Transverse colon (tissue), 4 donors: ENCODE results near the gene GSTA2. TPM values are rescaled to one million over a fixed set of nuclear protein-coding genes. Genes with fewer than 3 reads are reported as not detected.

Experiments
- DNase-seq: peaks from one replicate; pipeline ENCODE4 v3.0.0-alpha.2; 2019
- H3K27ac ChIP-seq, 4 donors: fragments of 200-600 bp; sonication (generic); 2 replicates each; pipeline ENCODE4 v1.5.1; 2016 to 2018; ENCODE audit warnings: inconsistent platforms in 4 of 4
- H3K27me3 ChIP-seq: fragments of 200-600 bp; sonication (generic); 2 replicates; pipeline ENCODE4 v1.5.1; 2017; ENCODE audit warnings: inconsistent platforms
- H3K36me3 ChIP-seq, 4 donors: fragments of 200-600 bp; sonication (generic); 2 replicates each; pipeline ENCODE4 v1.5.1; 2017 to 2019; ENCODE audit warnings: inconsistent platforms in 4 of 4
- H3K4me1 ChIP-seq, 4 donors: fragments of 200-600 bp; sonication (generic); 2 replicates each; pipeline ENCODE4 v1.5.1; 2017 to 2020; ENCODE audit warnings: inconsistent platforms in 4 of 4
- H3K4me3 ChIP-seq, 4 donors: fragments of 200-600 bp; sonication (generic); 1 replicate in 1 of 4; 2 replicates in 3 of 4; pipeline versions ENCODE4 v1.5.1 to v1.6.1; 2017 to 2019; ENCODE audit warnings: inconsistent platforms in 4 of 4
- H3K9me3 ChIP-seq, 2 donors: fragments of 200-600 bp; sonication (generic); 2 replicates each; pipeline ENCODE4 v1.5.1; 2017 to 2019; ENCODE audit warnings: inconsistent platforms in 2 of 2
- CTCF ChIP-seq, 5 experiments: fragments of 200-600 bp in 3 of 5; fragments of 450-650 bp in 2 of 5; sonication (generic) in 3 of 5; IDR thresholded peaks; 1 replicate in 2 of 5; 2 replicates in 3 of 5; pipeline ENCODE4 v1.5.1; 2016 to 2017; ENCODE audit warnings: antibody characterized with exemption in 5 of 5, inconsistent platforms in 3 of 5, mild to moderate bottlenecking in 2 of 5, moderate library complexity in 1 of 5
- EP300 ChIP-seq: sonication (generic); formaldehyde crosslinking; IDR thresholded peaks from one replicate; pipeline ENCODE4 v1.6.1; 2017; ENCODE audit warnings: antibody characterized with exemption, low read depth
- POLR2A ChIP-seq: fragments of 450-650 bp; IDR thresholded peaks from one replicate; pipeline ENCODE4 v1.6.1; 2016; ENCODE audit warnings: antibody characterized with exemption, mild to moderate bottlenecking, moderate library complexity
- POLR2AphosphoS5 ChIP-seq, 3 donors: sonication (generic); formaldehyde crosslinking; IDR thresholded peaks; one replicate each; pipeline ENCODE4 v1.6.1; 2016; ENCODE audit warnings: antibody characterized with exemption in 3 of 3
- WGBS, 2 donors: methylation state at CpG; one replicate each; pipeline ENCODE4 v1.1.5; 2018; ENCODE audit warnings: low coverage in 1 of 2; 5-methylcytosine and 5-hydroxymethylcytosine counted together
- in situ Hi-C, 4 donors: fragments of 200-750 bp; cut with MboI; loops; one replicate each; pipeline versions ENCODE4 v1.15.0 to v1.15.1; 2017; ENCODE audit warnings: low sequenced_read_pairs in 3 of 4, low pct_ligation_motif_present in 1 of 4, low pct_unique_long_range_greater_than_20kb in 1 of 4
- intact Hi-C: fragments of 100-400 bp; cut with DNase I; formaldehyde crosslinking; loops from one replicate; pipeline ENCODE4 v1.15.1; 2023; ENCODE audit warnings: low total_unique reads
- total RNA-seq, 4 donors: library from RNA; depleted of rRNA; stranded (reverse); fragments of >200 nt; gene quantifications; one replicate each; pipeline ENCODE4 v1.1.0, GENCODE V29; 2016

Gene GSTA2
- total RNA-seq, 4 donors from 2014 or later: 1.00 TPM; not detected in 3

DNA sequence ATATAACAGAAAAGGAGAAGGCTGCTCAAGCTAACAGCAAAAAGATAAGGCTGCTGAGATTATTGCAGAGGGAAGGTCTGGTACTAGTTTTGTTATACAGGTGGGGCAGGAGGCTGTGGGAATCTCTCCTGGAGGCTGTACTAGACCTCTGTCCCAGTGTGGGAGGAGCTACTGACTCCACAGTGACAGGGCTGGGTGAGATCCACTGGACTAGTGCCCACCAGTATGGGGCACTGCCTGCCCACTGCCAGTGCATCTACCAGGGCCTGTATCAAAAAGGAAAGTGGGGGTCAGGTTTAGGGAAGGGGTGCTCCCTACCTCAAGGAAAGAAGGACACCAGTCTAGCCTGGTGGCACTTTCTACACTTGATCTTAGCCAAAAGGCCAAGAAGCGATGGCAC, 30.1 kb downstream of the GSTA2 start:
- no peaks in the 10 kb centered on the region for H3K36me3 ChIP-seq
- in situ Hi-C loops: no loop called here
- no peaks in the 10 kb centered on the region for H3K9me3 ChIP-seq
- intact Hi-C loops: no loop called here
- no peaks in the 10 kb centered on the region for H3K27me3 ChIP-seq
- WGBS, 2 donors: 93% methylated on average over 1 of the region's 1 CpG; no CpG with 5 or more reads in 1 of the 2 donors
- TF ChIP-seq POLR2A (no peak), CTCF (IDR thresholded peaks at IDR 0.05) (no peak), EP300 (no peak), POLR2AphosphoS5 (IDR thresholded peaks at IDR 0.05) (no peak)
- no peak overlapping the region for H3K4me3 ChIP-seq
- no peak for DNase-seq
- H3K27ac ChIP-seq: no peak overlapping the region
- H3K4me1 ChIP-seq: no peaks in the 10 kb centered on the region

DNA sequence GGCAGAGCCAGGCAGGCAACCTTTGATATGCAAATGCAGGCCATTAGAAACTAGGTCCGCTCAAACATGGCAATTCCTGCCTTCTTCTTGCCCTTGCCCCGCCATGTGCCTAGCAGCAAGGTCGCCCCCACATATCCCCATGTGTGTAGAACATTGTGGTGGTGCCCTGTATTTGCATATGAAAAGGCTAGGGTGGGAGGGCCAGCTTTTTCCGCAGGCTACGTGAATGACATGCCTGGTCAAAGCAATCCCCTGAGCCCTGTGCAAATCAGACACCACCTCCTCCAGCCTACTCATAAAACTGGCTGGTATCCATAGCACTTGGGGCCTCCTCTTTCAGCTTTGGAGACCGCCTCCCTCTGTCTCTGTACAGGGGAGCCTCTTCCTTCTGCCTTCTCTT, 31.6 kb downstream of the GSTA2 start:
- WGBS, 2 donors: 75 to 80% methylated on average over 2 to 6 of the region's 6 CpGs
- TF ChIP-seq POLR2A (no peak), EP300 (no peak), POLR2AphosphoS5 (IDR thresholded peaks at IDR 0.05) (no peak), CTCF (IDR thresholded peaks at IDR 0.05) (no peak)
- Histone ChIP-seq H3K36me3 (no peaks in the 10 kb centered on the region), H3K4me3 (no peak overlapping the region), H3K27ac (no peak overlapping the region), H3K4me1 (no peaks in the 10 kb centered on the region), H3K27me3 (no peaks in the 10 kb centered on the region), H3K9me3 (no peaks in the 10 kb centered on the region)
- in situ Hi-C loops: no loop called here
- no peak for DNase-seq
- intact Hi-C loops: no loop called here

DNA sequence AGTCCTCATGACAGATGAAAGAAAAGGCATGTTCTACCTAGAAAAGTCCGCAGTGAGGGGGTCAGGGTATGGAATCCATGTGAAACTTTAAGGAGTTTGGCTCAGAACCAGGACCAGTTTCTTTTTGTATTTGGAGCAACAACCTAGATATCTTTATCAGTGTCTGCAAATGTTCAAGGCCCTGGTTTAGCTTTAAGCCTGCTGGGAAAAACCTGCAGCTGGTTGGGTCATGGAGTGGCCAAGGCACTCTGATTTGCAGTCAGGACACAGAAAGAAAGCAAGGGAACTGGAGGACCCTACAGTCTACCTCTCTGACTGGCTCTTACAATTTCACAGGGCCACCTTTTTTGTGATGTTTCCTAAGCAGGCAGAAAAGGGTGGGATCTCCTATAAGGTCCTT, 33.7 kb downstream of the GSTA2 start:
- no peak for DNase-seq
- no peak for TF ChIP-seq EP300
- no peak for TF ChIP-seq POLR2A
- TF ChIP-seq CTCF (IDR thresholded peaks at IDR 0.05): no peak
- TF ChIP-seq POLR2AphosphoS5 (IDR thresholded peaks at IDR 0.05): no peak
- intact Hi-C loops (no loop called here), in situ Hi-C loops (no loop called here)
- 90% methylated on average over 1 of the region's 1 CpG; no CpG with 5 or more reads in 1 of the 2 donors for WGBS, 2 donors
- H3K9me3 ChIP-seq: no peaks in the 10 kb centered on the region
- H3K4me1 ChIP-seq: peaks cover 3 to 15% (median 7%) of the 10 kb centered on the region in 4 donors
- H3K4me3 ChIP-seq: no peak overlapping the region
- no peaks in the 10 kb centered on the region for H3K27me3 ChIP-seq
- H3K36me3 ChIP-seq: no peaks in the 10 kb centered on the region
- H3K27ac ChIP-seq: no peak overlapping the region

DNA sequence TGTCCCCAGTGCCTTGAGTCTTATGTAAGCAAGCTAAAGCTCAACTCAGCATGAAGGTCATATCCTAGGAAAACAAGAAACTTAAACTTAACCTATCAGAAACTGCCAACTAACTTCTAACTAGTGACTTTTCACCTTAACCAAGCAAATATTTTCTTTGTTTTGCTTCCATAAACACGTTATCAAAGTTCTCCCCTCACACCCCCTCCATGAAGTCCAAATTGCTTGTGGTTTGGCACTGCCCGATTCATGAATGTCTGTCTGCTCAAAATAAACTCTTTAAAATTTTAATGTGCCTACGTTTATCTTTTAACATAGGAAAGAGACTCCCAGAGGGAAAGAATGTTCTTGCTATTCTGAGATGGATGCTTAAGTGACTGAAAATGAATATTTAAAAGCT, 34.9 kb downstream of the GSTA2 start:
- H3K9me3 ChIP-seq: no peaks in the 10 kb centered on the region
- H3K4me3 ChIP-seq: no peak overlapping the region
- in situ Hi-C loops: no loop called here
- H3K36me3 ChIP-seq: no peaks in the 10 kb centered on the region
- H3K4me1 ChIP-seq: peaks cover 3 to 21% (median 12%) of the 10 kb centered on the region in 4 donors
- TF ChIP-seq CTCF (IDR thresholded peaks at IDR 0.05): no peak
- TF ChIP-seq EP300: no peak
- TF ChIP-seq POLR2A: no peak
- no peak for TF ChIP-seq POLR2AphosphoS5 (IDR thresholded peaks at IDR 0.05)
- H3K27me3 ChIP-seq: no peaks in the 10 kb centered on the region
- H3K27ac ChIP-seq: no peak overlapping the region
- WGBS, 2 donors: 24 to 33% methylated on average over 3 of the region's 3 CpGs
- no peak for DNase-seq
- intact Hi-C loops: no loop called here
